ENCODE results near the gene SAPCD2.

DNA sequence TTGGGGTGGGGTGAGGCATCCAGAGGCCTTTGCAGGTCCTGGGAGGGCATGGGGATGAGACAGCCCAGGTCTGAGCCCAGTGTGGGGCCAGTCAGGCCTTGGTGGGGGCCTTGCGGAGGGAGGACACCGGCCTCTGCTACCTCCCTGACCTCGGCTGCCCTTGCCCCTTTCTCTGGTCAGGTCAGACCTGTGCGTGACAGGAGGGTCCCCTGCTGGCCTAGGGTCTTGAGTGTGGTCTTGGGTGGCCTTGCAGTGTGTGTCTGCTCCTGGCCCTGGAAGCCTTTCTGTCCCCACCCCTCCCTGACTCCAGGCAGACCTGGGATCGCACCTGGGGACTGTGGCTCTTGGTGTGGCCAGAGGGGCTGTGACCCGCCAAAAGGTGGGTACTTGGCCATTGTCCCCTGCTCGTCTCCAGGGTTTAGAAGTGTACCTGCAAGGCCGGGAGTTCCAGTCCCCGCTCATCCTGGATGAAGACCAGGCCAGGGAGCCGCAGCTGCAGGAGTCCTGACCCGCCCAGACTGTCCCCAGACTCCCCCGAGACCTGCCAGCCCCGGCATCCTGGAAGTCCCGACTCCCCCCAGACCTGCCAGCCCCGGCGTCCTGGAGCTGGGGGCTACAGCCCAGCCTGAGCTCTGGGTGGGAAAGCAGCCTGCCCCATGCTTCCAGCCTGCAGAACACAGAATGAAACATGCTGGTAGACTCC lies 12.0 kb upstream of the SAPCD2 start:
- TF ChIP-seq POLR2AphosphoS5 (IDR thresholded peaks at IDR 0.05; ENCODE audit: low read depth) = no peak
- TF ChIP-seq, protein P1, sequence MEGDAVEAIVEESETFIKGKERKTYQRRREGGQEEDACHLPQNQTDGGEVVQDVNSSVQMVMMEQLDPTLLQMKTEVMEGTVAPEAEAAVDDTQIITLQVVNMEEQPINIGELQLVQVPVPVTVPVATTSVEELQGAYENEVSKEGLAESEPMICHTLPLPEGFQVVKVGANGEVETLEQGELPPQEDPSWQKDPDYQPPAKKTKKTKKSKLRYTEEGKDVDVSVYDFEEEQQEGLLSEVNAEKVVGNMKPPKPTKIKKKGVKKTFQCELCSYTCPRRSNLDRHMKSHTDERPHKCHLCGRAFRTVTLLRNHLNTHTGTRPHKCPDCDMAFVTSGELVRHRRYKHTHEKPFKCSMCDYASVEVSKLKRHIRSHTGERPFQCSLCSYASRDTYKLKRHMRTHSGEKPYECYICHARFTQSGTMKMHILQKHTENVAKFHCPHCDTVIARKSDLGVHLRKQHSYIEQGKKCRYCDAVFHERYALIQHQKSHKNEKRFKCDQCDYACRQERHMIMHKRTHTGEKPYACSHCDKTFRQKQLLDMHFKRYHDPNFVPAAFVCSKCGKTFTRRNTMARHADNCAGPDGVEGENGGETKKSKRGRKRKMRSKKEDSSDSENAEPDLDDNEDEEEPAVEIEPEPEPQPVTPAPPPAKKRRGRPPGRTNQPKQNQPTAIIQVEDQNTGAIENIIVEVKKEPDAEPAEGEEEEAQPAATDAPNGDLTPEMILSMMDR (conservative IDR thresholded peaks at IDR 0.05; ENCODE audit: low read depth in 2 of 2) = no peak
- no peak for TF ChIP-seq JUNB (IDR thresholded peaks at IDR 0.05; ENCODE audit: unreplicated experiment)
- TF ChIP-seq, protein P2, sequence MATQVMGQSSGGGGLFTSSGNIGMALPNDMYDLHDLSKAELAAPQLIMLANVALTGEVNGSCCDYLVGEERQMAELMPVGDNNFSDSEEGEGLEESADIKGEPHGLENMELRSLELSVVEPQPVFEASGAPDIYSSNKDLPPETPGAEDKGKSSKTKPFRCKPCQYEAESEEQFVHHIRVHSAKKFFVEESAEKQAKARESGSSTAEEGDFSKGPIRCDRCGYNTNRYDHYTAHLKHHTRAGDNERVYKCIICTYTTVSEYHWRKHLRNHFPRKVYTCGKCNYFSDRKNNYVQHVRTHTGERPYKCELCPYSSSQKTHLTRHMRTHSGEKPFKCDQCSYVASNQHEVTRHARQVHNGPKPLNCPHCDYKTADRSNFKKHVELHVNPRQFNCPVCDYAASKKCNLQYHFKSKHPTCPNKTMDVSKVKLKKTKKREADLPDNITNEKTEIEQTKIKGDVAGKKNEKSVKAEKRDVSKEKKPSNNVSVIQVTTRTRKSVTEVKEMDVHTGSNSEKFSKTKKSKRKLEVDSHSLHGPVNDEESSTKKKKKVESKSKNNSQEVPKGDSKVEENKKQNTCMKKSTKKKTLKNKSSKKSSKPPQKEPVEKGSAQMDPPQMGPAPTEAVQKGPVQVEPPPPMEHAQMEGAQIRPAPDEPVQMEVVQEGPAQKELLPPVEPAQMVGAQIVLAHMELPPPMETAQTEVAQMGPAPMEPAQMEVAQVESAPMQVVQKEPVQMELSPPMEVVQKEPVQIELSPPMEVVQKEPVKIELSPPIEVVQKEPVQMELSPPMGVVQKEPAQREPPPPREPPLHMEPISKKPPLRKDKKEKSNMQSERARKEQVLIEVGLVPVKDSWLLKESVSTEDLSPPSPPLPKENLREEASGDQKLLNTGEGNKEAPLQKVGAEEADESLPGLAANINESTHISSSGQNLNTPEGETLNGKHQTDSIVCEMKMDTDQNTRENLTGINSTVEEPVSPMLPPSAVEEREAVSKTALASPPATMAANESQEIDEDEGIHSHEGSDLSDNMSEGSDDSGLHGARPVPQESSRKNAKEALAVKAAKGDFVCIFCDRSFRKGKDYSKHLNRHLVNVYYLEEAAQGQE (IDR thresholded peaks at IDR 0.05; ENCODE audit: unreplicated experiment) = no peak
- no peak for TF ChIP-seq EZH2phosphoT487 (IDR thresholded peaks at IDR 0.05; ENCODE audit: unreplicated experiment)
- no peak for TF ChIP-seq EZH2 (IDR thresholded peaks at IDR 0.05; ENCODE audit: low read depth, unreplicated experiment)
- TF ChIP-seq, protein P3, sequence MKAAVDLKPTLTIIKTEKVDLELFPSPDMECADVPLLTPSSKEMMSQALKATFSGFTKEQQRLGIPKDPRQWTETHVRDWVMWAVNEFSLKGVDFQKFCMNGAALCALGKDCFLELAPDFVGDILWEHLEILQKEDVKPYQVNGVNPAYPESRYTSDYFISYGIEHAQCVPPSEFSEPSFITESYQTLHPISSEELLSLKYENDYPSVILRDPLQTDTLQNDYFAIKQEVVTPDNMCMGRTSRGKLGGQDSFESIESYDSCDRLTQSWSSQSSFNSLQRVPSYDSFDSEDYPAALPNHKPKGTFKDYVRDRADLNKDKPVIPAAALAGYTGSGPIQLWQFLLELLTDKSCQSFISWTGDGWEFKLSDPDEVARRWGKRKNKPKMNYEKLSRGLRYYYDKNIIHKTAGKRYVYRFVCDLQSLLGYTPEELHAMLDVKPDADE (IDR thresholded peaks at IDR 0.05) = no peak
- TF ChIP-seq CREB1 (CRISPR knock-in tag; IDR thresholded peaks at IDR 0.05; ENCODE audit: low read depth) = no peak
- TF ChIP-seq ZNF114 (CRISPR knock-in tag; IDR thresholded peaks at IDR 0.05) = no peak
